Stimulated activated CD8-positive, alpha-beta memory T cell treated with anti-CD3 and anti-CD28 coated beads, Interleukin-7, amount 100 ng/mL, for 48 hours (primary cell): ENCODE data around the gene KDELR3.
"Not testable (repeated sequence)": the region's sequence is repeated elsewhere in the genome, so short reads cannot be mapped to it uniquely, and the experiment has no call there.

Experiments used
- DNase-seq, 2 donors: peaks; one replicate each; pipeline ENCODE4 v3.0.0-alpha.2; 2020; ENCODE audit warnings: low read depth in 1 of 2; ENCODE audit errors: extremely low read depth in 1 of 2

Gene KDELR3

DNA sequence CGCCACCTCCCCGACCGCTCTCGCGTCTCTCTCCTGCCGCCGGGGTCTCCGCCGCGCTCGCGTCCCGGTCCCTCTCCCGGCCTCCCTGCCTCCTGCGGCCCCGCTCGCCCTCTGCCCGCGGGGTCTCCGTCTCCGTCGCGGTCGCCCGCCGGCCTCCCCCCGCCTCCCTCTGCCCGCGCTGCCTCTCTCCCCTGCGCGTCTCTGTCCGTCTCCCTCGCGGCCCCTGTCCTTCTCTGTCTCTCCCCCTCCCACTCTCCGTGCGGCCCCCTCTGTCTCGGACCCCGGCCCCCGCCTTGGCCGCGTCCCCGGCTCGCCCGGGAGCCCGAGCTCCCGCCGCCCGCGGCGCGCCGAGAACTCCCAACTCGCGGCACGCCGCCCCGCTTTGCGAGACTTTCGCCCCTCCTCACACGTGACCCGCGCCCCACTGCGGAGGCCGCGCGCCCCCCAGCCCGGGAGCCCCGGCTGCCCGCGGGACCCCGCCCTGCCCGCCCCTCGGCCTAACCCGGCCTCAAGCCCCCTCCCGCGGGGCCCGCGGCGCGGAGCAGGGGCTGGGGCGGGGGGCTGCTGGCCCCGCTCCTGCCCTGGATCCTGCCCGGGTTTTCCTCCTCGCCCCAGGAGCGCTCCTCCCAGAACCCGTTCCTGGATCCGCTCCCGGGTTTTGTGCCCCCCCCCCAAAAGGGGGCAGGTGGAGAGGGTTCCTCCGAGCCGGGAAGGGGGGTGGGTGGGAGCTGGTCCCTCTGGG is 12.2 kb upstream of the KDELR3 start:
- no peak for DNase-seq

GRCh38 chr22:38456272-38456835 is 11.5 kb upstream of the KDELR3 start:
- no peak for DNase-seq

DNA sequence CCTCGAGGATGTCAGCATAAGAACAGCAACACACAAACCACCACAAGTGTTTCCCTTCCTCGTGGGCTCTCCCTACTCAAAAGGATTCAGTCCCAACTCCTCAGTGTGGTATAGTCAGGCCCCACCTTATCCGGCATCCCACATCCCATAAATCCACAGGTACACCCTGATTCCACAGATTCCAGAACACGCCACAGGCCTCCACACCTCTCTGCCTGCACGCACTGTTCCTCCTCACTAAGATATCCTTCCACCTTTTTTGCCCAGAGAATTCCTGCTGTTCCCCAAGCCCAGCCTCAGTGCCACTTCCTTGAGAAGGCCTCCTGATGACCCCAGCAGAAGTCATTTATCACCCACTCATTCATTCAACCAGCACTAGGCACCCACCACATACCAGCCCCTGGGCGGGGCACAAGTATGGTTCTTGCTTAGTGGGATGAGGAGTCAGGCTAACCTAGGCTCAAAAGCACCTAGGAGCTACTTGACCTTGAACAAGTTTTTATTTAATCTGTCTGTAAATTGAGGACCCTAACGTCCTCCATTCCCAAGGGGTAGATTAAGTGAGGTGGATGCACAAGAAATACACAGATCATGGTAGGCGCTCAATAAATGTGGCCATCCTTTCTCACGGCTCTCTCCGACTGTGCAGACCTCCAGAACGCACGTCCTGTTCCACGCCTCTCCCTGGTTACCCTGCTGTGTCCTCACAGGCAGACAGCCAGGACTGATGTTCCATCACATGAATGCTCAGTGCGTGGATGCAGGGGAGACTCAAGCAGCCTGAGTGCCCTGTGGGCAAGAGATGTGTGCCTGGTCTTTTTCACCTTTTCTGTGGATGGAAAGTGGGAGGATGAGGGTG is 10.8 kb upstream of the KDELR3 start:
- DNase-seq, result no peak

GRCh38 chr22:38460426-38460840 is 7.5 kb upstream of the KDELR3 start:
- no peak for DNase-seq

DNA sequence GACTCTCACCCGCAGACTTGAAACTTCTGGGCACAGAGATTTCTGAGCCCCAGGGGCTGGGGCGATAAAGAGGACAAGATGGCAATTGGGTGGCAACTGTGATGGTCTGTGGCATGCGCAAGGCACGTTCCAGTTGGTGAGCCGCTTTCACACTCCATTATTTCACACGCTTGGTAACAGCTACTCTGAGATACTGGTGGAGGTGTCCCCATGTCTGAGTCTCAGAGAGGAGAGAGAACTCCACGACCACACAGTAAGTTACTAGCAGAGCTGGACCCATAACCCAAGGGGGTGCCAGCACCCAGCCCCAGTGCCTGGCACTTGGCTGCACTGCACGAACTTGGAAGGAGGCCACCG is 6.9 kb upstream of the KDELR3 start:
- no peak for DNase-seq

- peak; percentile 43 to 53 for DNase-seq
Observed at GRCh38 chr22:38461414-38462081, 6.3 kb upstream of the KDELR3 start.

GRCh38 chr22:38462960-38463784 is 4.7 kb upstream of the KDELR3 start:
- DNase-seq, result no peak

DNA sequence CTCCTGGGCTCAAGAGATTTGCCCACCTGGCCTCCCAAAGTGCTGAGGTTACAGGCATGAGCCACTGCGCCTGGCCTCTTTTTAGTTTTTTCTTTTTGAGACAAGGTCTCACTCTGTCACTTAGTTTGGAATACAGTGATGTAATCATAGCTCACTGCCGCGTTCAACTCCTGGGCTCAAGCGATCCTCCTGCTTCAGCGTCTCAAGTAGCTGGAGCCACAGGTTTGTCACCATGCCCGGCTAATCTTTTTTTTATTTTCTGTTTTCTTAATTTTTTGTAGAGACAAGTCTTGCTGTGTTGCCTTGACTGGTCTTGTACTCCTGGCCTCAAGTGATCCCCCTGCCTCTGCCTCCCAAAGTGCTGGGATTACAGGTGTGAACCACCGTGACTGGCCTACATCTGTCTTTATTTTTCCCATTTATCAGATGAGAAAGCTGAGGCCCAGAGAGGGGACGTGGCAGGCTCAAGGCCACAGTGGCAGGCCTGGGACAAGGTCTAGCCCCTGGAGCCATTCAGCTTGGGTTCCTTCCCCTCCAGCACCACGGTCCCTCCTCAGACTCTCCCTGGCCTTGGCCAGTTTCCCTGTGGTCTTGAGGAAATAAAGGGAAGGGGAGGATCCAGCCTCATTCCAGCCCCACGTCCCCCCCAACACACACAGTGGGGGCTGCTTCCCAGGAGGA is 2.8 kb upstream of the KDELR3 start:
- no peak for DNase-seq

GRCh38 chr22:38465673-38466490 is 2.0 kb upstream of the KDELR3 start:
- no peak for DNase-seq

- no peak for DNase-seq
Observed at GRCh38 chr22:38467438-38467903, 425 bp upstream of the KDELR3 start.

DNA sequence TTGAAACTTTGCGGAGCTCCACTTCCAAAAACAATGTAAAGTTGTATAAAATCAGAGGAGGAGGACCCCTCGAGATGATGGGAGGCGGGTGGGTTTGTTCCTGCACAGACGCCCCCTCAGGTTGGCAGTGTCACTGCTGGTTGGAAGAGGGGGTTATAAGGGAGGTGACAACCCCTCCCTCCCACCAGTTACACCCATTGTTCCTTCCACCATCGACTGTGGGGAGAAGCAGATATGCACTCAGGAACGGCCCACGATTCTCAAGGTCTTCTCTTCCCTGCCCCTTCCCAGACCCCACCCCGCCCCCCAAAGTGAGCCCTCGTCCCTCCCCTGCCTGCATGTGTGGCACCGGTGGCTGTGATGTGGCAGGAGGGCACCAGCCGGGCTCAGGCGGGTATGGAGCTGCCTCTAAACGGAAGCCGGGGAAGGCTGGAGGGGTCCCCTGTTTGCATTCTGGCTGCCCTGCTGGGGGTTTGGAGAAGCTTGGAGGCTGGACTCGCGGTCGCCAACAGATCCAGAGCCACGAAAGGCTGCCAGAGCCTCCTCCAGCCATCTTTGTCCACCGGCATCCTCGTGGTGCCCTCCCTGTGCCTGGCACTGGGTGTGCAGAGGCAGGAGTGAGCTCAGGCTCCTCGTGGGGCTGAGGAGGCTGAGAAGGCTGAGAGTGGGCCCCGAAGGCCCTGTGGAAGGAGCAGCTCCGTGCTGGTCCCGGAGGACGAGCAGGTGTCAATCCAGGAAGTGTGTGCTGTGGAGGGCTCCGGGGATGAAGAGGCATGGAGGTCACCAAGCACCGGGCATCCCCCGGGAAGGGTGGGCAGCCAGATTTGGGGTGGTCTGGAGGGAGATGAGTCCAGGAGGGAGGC is 778 bp downstream of the KDELR3 start:
- no peak for DNase-seq

- no peak for DNase-seq
Observed at GRCh38 chr22:38469306-38469781, 1.4 kb downstream of the KDELR3 start.

- not testable (repeated sequence) for DNase-seq
Observed at GRCh38 chr22:38470179-38470578, 2.3 kb downstream of the KDELR3 start.

DNA sequence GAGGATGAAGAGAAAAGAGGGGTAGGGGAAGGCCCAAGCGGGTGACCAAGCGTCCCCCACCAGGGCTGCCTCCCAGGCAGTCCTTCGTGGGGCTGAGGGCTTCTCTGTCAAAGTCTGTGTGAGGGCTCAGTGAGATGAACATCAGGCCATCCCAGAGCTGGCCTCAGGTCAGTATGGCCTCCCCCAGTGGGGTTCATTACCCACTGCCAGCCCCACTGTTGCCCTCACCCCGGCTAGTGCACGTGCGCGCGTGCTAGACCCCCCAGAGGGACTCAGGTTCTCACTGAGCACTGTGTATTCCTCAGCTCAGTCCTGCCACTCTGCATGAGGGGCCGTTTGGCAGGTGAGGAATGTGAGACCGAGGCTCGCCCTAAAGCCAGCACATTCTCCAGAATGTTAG is 3.3 kb downstream of the KDELR3 start:
- no peak for DNase-seq

DNA sequence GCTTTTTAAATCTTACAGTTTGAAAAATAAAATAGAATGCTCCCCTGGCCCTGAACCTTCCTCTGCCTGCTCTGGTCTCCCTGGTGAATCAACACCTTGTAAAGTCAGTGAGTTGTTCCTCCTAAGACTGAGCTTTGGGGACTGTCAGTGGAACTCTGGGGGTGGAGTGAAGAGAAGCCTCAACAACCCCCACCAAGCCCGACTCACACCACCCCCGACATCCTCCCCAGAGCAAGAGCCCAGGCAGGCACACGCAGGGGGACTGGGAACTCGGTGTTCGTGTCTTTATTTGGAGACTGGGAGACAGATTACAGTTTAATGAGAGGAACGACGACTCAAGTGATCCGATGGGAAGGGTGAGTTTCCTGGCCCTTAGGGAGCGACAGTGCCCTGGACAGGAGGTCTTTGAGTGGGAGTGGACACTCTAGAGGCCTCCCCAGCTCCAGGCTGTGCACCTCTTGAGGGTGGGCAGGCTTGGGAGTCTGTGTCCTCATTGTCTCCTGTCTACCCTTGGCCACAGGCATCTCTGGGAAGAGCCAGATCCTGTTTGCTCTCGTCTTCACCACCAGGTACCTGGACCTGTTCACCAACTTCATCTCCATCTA is 6.2 kb downstream of the KDELR3 start:
- DNase-seq, result no peak

DNA sequence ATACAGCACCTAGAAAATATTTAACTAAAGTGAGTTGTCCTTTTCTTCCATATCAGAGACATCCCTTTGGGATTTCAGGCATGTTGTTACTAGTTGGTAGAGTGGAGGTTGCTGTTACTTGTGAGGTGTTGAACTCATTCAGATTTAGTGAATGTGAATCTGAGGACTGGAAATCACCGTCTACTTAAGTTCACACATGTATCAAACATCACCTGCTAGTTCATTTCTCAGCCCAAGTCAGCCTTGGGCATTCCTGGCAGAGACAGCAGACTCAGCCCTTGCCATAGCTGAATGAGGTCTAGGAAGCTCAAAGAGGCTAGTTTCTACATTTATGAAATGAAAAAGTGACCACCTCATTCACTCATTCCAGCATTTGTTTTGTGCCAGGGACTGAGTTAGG is 9.7 kb downstream of the KDELR3 start:
- DNase-seq, result no peak

DNA sequence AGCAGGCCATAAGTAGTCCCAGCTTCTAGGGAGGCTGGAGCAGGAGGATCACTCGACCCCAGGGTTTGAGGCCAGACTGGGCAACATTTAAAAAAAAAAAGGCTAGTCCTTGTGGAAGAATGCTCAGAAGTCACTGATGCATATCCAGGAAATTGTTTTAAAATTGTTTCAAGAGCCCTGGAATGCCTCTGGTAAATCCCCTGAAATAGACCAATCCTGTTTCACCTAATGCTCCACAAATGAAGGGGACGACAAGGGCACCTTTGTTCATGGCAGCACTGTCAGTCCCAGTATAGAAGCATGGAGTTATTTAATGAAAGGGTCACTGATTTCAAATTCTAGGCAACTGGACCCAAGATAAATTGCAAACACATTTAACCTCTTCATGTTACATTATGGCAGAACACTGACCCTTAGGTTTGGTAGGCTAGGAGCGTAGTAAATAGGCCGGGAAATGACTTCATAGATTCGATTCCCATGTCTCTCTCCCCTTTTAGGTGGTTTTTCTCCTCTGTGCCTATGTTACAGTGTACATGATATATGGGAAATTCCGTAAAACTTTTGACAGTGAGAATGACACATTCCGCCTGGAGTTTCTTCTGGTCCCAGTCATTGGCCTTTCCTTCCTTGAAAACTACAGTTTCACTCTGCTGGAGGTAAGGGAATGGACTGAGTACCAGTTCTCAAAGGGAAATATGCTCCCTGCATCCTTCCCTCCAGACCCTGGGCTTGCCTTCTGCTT is 11.4 kb downstream of the KDELR3 start:
- no peak for DNase-seq
